DND-41 (cell line): ENCODE measurements around the gene TNRC6B.
"Not testable (repeated sequence)": the region's sequence is repeated elsewhere in the genome, so short reads cannot be mapped to it uniquely, and the experiment has no call there.

Experiments
- EZH2 ChIP-seq: IDR thresholded peaks from 3 replicates; pipeline ENCODE4 v1.6.1; 2012; ENCODE audit warnings: borderline replicate concordance, low read depth, mild to moderate bottlenecking, moderate library complexity, low read length, inconsistent platforms; ENCODE audit not compliant: severe bottlenecking
- TF ChIP-seq, protein P1 (sequence below): IDR thresholded peaks from 2 replicates; pipeline ENCODE4 v1.5.1; 2012; ENCODE audit warnings: borderline replicate concordance, low read length, moderate library complexity, mild to moderate bottlenecking; ENCODE audit not compliant: poor library complexity, severe bottlenecking; ENCODE audit errors: extremely low read depth

DNA sequence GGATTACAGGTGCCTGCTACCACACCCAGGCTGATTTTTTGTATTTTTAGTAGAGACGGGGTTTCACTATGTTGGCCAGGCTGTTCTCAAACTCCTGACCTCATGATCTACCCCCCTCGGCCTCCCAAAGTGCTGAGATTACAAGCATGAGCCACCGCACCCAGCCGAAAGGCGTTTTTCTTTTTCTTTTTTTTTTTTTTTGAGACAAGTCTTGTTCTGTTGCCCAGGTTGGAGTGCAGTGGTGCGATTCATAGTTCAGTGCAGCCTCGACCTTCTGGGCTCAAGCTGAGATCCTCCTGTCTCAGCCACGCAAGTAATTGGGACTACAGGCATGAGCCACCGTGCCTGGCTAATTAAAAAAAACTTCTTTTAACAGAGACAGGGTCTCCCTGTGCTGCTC, 19.7 kb downstream of the TNRC6B start:
- TF ChIP-seq, protein P1, sequence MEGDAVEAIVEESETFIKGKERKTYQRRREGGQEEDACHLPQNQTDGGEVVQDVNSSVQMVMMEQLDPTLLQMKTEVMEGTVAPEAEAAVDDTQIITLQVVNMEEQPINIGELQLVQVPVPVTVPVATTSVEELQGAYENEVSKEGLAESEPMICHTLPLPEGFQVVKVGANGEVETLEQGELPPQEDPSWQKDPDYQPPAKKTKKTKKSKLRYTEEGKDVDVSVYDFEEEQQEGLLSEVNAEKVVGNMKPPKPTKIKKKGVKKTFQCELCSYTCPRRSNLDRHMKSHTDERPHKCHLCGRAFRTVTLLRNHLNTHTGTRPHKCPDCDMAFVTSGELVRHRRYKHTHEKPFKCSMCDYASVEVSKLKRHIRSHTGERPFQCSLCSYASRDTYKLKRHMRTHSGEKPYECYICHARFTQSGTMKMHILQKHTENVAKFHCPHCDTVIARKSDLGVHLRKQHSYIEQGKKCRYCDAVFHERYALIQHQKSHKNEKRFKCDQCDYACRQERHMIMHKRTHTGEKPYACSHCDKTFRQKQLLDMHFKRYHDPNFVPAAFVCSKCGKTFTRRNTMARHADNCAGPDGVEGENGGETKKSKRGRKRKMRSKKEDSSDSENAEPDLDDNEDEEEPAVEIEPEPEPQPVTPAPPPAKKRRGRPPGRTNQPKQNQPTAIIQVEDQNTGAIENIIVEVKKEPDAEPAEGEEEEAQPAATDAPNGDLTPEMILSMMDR: not testable (repeated sequence)
- TF ChIP-seq EZH2: not testable (repeated sequence)
